Measurements from ENCODE around the gene DCHS1.

The DCHS1 gene

GRCh38 chr11:6673523-6674218 lies 18.1 kb upstream of the DCHS1 start:
- DNase-seq (ENCODE audit: low spot score): no peak

GRCh38 chr11:6671991-6672390 lies 16.4 kb upstream of the DCHS1 start:
- DNase-seq (ENCODE audit: low spot score): no peak

GRCh38 chr11:6670202-6670830 lies 14.7 kb upstream of the DCHS1 start:
- DNase-seq (ENCODE audit: low spot score): no peak

GRCh38 chr11:6667733-6668374 lies 12.2 kb upstream of the DCHS1 start:
- no peak for DNase-seq (ENCODE audit: low spot score)

- no peak for DNase-seq (ENCODE audit: low spot score)
These were observed 10.9 kb upstream of the DCHS1 start for GRCh38 chr11:6666302-6667183.

GRCh38 chr11:6664551-6664950 lies 8.9 kb upstream of the DCHS1 start:
- no peak for DNase-seq (ENCODE audit: low spot score)

- no peak for DNase-seq (ENCODE audit: low spot score)
These were observed 8.3 kb upstream of the DCHS1 start for GRCh38 chr11:6663794-6664469.

- DNase-seq (ENCODE audit: low spot score): no peak
These were observed 5.1 kb upstream of the DCHS1 start for GRCh38 chr11:6660712-6661111.

- DNase-seq (ENCODE audit: low spot score): no peak
These were observed 3.0 kb upstream of the DCHS1 start for GRCh38 chr11:6658647-6659046.

- DNase-seq (ENCODE audit: low spot score): no peak
These were observed 1.7 kb upstream of the DCHS1 start for GRCh38 chr11:6657346-6657745.

GRCh38 chr11:6656936-6657335 lies 1.3 kb upstream of the DCHS1 start:
- DNase-seq (ENCODE audit: low spot score): no peak

GRCh38 chr11:6656584-6656915 lies 941 bp upstream of the DCHS1 start:
- no peak for DNase-seq (ENCODE audit: low spot score)

GRCh38 chr11:6655020-6655789 lies 404 bp downstream of the DCHS1 start:
- DNase-seq (ENCODE audit: low spot score): peak; percentile 65

- no peak for DNase-seq (ENCODE audit: low spot score)
These were observed 1.2 kb downstream of the DCHS1 start for GRCh38 chr11:6654281-6655019.

GRCh38 chr11:6653656-6654055 lies 2.0 kb downstream of the DCHS1 start:
- no peak for DNase-seq (ENCODE audit: low spot score)

- no peak for DNase-seq (ENCODE audit: low spot score)
These were observed 2.5 kb downstream of the DCHS1 start for GRCh38 chr11:6653097-6653496.

- no peak for DNase-seq (ENCODE audit: low spot score)
These were observed 3.4 kb downstream of the DCHS1 start for GRCh38 chr11:6652182-6652581.

- DNase-seq (ENCODE audit: low spot score): no peak
These were observed 4.6 kb downstream of the DCHS1 start for GRCh38 chr11:6650980-6651379.

- no peak for DNase-seq (ENCODE audit: low spot score)
These were observed 5.5 kb downstream of the DCHS1 start for GRCh38 chr11:6650104-6650503.

GRCh38 chr11:6648501-6648900 lies 7.1 kb downstream of the DCHS1 start:
- no peak for DNase-seq (ENCODE audit: low spot score)

GRCh38 chr11:6647836-6648235 lies 7.8 kb downstream of the DCHS1 start:
- no peak for DNase-seq (ENCODE audit: low spot score)

All from ecto neural progenitor cell (in vitro differentiated cells).